Measurements from ENCODE around the gene OSBP2.

DNA sequence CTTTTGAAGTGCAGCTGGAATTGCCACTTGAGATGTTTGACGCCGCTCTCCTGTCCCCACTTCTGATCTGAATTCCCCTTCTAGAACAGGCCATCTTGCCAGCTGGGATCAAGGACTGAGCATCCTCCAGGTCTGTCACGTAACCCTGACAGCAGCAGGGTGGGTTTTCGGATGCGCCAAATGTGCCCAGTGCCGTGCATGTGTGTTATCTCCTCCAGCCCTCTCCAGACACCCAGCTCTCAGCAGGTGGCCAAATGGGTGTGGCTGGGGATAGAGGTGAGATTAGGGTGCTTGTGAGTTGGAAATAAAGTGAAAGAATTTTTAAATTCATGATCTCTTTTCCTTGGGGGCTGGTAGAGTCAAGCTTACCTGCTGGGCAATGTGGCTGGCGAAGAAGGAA lies 3.3 kb downstream of the OSBP2 start:
- TF ChIP-seq EP300 (IDR thresholded peaks at IDR 0.05) (no peak), POLR2A (IDR thresholded peaks at IDR 0.05) (no peak)
